GM12878 (cell line): ENCODE measurements around the gene POLR1A. TPM values are rescaled to one million over a fixed set of nuclear protein-coding genes. Genes with fewer than 3 reads are reported as not detected.

Experiments used
- ATAC-seq: fragments of 200-7000 bp; cut with Tn5 transposase; 3 replicates; pipeline ENCODE4 v1.9.1; 2020; ENCODE audit warnings: mild to moderate bottlenecking, moderate library complexity
- BruUV-seq: library from RNA; stranded (reverse); fragments of 400-500 nt; replicated peaks from 2 replicates; lab custom pipeline; 2021; lab: Mats Ljungman, UMichigan
- CTCF ChIA-PET: fragments of 300-600 bp; sonication (Branson Sonifier 250); formaldehyde crosslinking; extraction: SDS; loops from one replicate; lab custom pipeline; 2021; ENCODE audit warnings: inconsistent platforms; lab: Yijun Ruan, JAX
- POLR2A ChIA-PET: fragments of 350-600 bp; formaldehyde crosslinking; extraction: SDS; loops from one replicate; lab custom pipeline; 2021; ENCODE audit warnings: inconsistent platforms; lab: Charles Lee
- RAD21 ChIA-PET: fragments of 300-600 bp; sonication (Branson Sonifier 250); formaldehyde crosslinking; loops from one replicate; lab custom pipeline; 2023; ENCODE audit warnings: antibody characterized with exemption; ENCODE audit not compliant: unreplicated experiment; lab: Charles Lee
- SMC1A ChIA-PET: fragments of 300-600 bp; sonication (Branson Sonifier 250); formaldehyde crosslinking; loops from one replicate; lab custom pipeline; 2023; ENCODE audit not compliant: unreplicated experiment, uncharacterized antibody; lab: Charles Lee
- DNase-seq: peaks from one replicate; pipeline ENCODE4 v3.0.0-alpha.2; 2011; ENCODE audit warnings: low read depth, low spot score
- FAIRE-seq: peaks from 3 replicates; lab custom pipeline; 2011; peaks lifted over from hg19 to GRCh38; lab: Jason Lieb, UNC
- H2AFZ ChIP-seq: 2 replicates; pipeline ENCODE4 v1.6.0; 2011; ENCODE audit warnings: low read depth, low read length, control low read depth; ENCODE audit not compliant: control insufficient read depth
- H3K27ac ChIP-seq: 2 replicates; pipeline ENCODE4 v1.5.1; 2011; ENCODE audit warnings: control low read depth; ENCODE audit not compliant: control insufficient read depth, insufficient read depth
- H3K27me3 ChIP-seq, 2 experiments: replicated peaks in 1 of 2; 2 replicates each; pipeline versions ENCODE4 v1.6.0 to v1.6.1; 2011; ENCODE audit warnings: low read length in 1 of 2; ENCODE audit not compliant: control insufficient read depth in 2 of 2, insufficient read depth in 2 of 2
- H3K36me3 ChIP-seq, 2 experiments: 2 replicates each; pipeline ENCODE4 v1.5.1; 2011; ENCODE audit warnings: low read length in 1 of 2; ENCODE audit not compliant: control insufficient read depth in 2 of 2, insufficient read depth in 2 of 2
- H3K4me1 ChIP-seq: 2 replicates; pipeline ENCODE4 v1.6.1; 2011; ENCODE audit warnings: mild to moderate bottlenecking, low read length, moderate library complexity, mixed read lengths; ENCODE audit not compliant: control insufficient read depth, insufficient read depth
- H3K4me2 ChIP-seq: 2 replicates; pipeline ENCODE4 v1.6.0; 2011; ENCODE audit warnings: control low read depth; ENCODE audit not compliant: control insufficient read depth, insufficient read depth
- H3K4me3 ChIP-seq: fragments of 200-600 bp; sonication (generic); 2 replicates; pipeline ENCODE4 v1.5.1; 2016
- H3K79me2 ChIP-seq: 2 replicates; pipeline ENCODE4 v1.6.0; 2011; ENCODE audit warnings: low read length; ENCODE audit not compliant: control insufficient read depth, insufficient read depth
- H3K9ac ChIP-seq: 2 replicates; pipeline ENCODE4 v1.8.0; 2011; ENCODE audit warnings: low read length, control low read depth, mixed read lengths; ENCODE audit not compliant: control insufficient read depth, insufficient read depth
- H3K9me3 ChIP-seq: replicated peaks from 3 replicates; pipeline ENCODE4 v1.5.1; 2011; ENCODE audit warnings: mild to moderate bottlenecking, low read length; ENCODE audit not compliant: control insufficient read depth, insufficient read depth
- H4K20me1 ChIP-seq: 2 replicates; pipeline ENCODE4 v1.6.0; 2011; ENCODE audit not compliant: control insufficient read depth, insufficient read depth
- ATF3 ChIP-seq: IDR thresholded peaks from 2 replicates; pipeline ENCODE4 v1.6.1; 2011; ENCODE audit warnings: low read depth, mild to moderate bottlenecking, low read length, moderate library complexity, borderline replicate concordance; ENCODE audit errors: extremely low read depth
- CHD4 ChIP-seq: fragments of 200-600 bp; sonication (generic); IDR thresholded peaks from 2 replicates; pipeline ENCODE4 v1.6.1; 2016; ENCODE audit warnings: mild to moderate bottlenecking
- CREM ChIP-seq: IDR thresholded peaks from 2 replicates; pipeline ENCODE4 v1.6.1; 2014; ENCODE audit warnings: antibody characterized with exemption, low read depth
- CUX1 ChIP-seq: IDR thresholded peaks from 2 replicates; pipeline ENCODE4 v1.6.1; 2012; ENCODE audit warnings: improper control_type of control experiment, low read depth, low read length; ENCODE audit not compliant: insufficient replicate concordance
- NKRF ChIP-seq: fragments of 450-650 bp; conservative IDR thresholded peaks from 2 replicates; pipeline ENCODE4 v1.6.1; 2017; ENCODE audit warnings: mild to moderate bottlenecking, moderate library complexity
- RB1 ChIP-seq: fragments of 450-650 bp; formaldehyde crosslinking; IDR thresholded peaks from 2 replicates; pipeline ENCODE4 v1.6.1; 2017; ENCODE audit warnings: mild to moderate bottlenecking, borderline replicate concordance
- RFX5 ChIP-seq: IDR thresholded peaks from 2 replicates; pipeline ENCODE4 v1.6.1; 2011; ENCODE audit warnings: low read depth, low read length, improper control_type of control experiment
- SMC3 ChIP-seq: IDR thresholded peaks from 2 replicates; pipeline ENCODE4 v1.6.1; 2011; ENCODE audit warnings: low read length, improper control_type of control experiment, borderline replicate concordance
- STAT1 ChIP-seq: fragments of 450-650 bp; conservative IDR thresholded peaks from 2 replicates; pipeline ENCODE4 v1.6.1; 2014; ENCODE audit warnings: antibody characterized with exemption, mild to moderate bottlenecking
- ZBTB40 ChIP-seq: fragments of 450-650 bp; IDR thresholded peaks from 2 replicates; pipeline ENCODE4 v1.6.1; 2016; ENCODE audit warnings: mild to moderate bottlenecking, moderate library complexity, borderline replicate concordance
- WGBS: methylation state at CpG from one replicate; pipeline ENCODE4 v1.1.6; 2016; ENCODE audit warnings: low lambda C conversion rate; ENCODE audit not compliant: insufficient replicate concordance, insufficient coverage; ENCODE audit errors: missing lambda C conversion rate; 5-methylcytosine and 5-hydroxymethylcytosine counted together
- in situ Hi-C: fragments of 300-500 bp; cut with MboI; formaldehyde crosslinking; loops from 9 replicates; pipeline ENCODE4 v1.14.3; 2018; ENCODE audit warnings: mixed read lengths
- intact Hi-C: fragments of 100-400 bp; cut with micrococcal nuclease; formaldehyde crosslinking; loops from one replicate; pipeline ENCODE4 v1.14.2; 2022; ENCODE audit not compliant: unreplicated experiment
- polyA plus RNA-seq, 11 experiments: library from polyadenylated mRNA; depleted of rRNA in 4 of 11; unstranded in 6 of 11; stranded (reverse) in 5 of 11; fragments of >200 nt; fragmentation: Nextera tagmentation in 4 of 11; fragmentation: Illumina TruSeq in 1 of 11; extraction: Ambion mirVana in 4 of 11; extraction: Trizol in 1 of 11; gene quantifications; 1 replicate in 1 of 11; 2 replicates in 10 of 11; pipeline versions ENCODE4 v1.2.1 to v1.2.3, GENCODE V29; 2011 to 2016; ENCODE audit warnings: inconsistent platforms in 2 of 11, missing spikeins in 2 of 11, low read depth in 1 of 11
- total RNA-seq, 4 experiments: library from RNA; depleted of rRNA in 3 of 4; stranded (reverse); fragments of >200 nt in 3 of 4; fragmentation: Illumina TruSeq in 1 of 4; extraction: Trizol in 1 of 4; gene quantifications; 2 replicates each; pipeline versions ENCODE4 v1.2.1 to v1.2.3, GENCODE V29; 2013 to 2021

POLR1A gene
- total and polyA plus RNA-seq, 10 of the 15 experiments (the other 5 are each of a cell fraction or from before 2014, with no cell fraction given): 2.1 to 53.9 (median 17.8) TPM

- Histone ChIP-seq H3K79me2 (no peaks in the 10 kb centered on the region), H2AFZ (peak overlapping the region; percentile 37), H3K27me3 (no peaks in the 10 kb centered on the region), H3K9ac (peak overlapping the region; percentile 46), H3K9me3 (no peaks in the 10 kb centered on the region), H3K4me3 (0 out of 2 replicates have a peak overlapping the region, but pooled peaks have one; percentile 18), H4K20me1 (no peaks in the 10 kb centered on the region), H3K4me2 (peak overlapping the region; percentile 72), H3K27ac (peak overlapping the region; percentile 76), H3K4me1 (peaks cover 37% of the 10 kb centered on the region), H3K36me3 (peaks cover 31 to 41% of the 10 kb centered on the region in 2 experiments)
- no peak for ATAC-seq
- intact Hi-C loops (loop anchor here (1.0 to 2.0 kb wide), 5 partner anchors 36 to 209 kb away; no protein-coding TSS in a partner anchor), in situ Hi-C loops (no loop called here)
- CTCF ChIA-PET: interaction anchor here (0.5 to 6.8 kb wide), 27 partner anchors 8 to 308 kb away, joined by 3 to 100 read pairs (median 6); partner anchors contain the start of gene ST3GAL5
- peak; percentile 52 for FAIRE-seq
- POLR2A ChIA-PET: interaction anchor here (0.5 to 4.0 kb wide), 16 partner anchors 9 to 629 kb away, joined by 3 to 43 read pairs (median 4); partner anchors contain the start of genes KDM3A, PTCD3 and ST3GAL5
- RAD21 ChIA-PET: interaction anchor here (0.6 to 4.4 kb wide), 36 partner anchors 13 to 400 kb away, joined by 3 to 132 read pairs (median 6); partner anchors contain the start of genes POLR1A, PTCD3 and ST3GAL5
- 10% methylated on average over 7 of the region's 7 CpGs for whole genome bisulfite sequencing
- SMC1A ChIA-PET: interaction anchor here (0.6 to 4.8 kb wide), 37 partner anchors 8 to 308 kb away, joined by 3 to 114 read pairs (median 6); partner anchors contain the start of genes POLR1A, PTCD3 and ST3GAL5
- no peak for DNase-seq
- BruUV-seq: TSS peak; percentile 82
- no peak for TF ChIP-seq RFX5
- TF ChIP-seq ZBTB40: peak; percentile 11; the same call in 1 of the 2 replicates
- TF ChIP-seq CUX1: no peak
- 0 out of 2 replicates have a peak, but pooled peaks have one; percentile 2 for TF ChIP-seq CREM
- no peak for TF ChIP-seq ATF3
- no peak for TF ChIP-seq NKRF
- TF ChIP-seq RB1: peak; percentile 45; the same call in 1 of the 2 replicates
- TF ChIP-seq CHD4: no peak
- TF ChIP-seq SMC3: no peak
- TF ChIP-seq STAT1: no peak
Observed at GRCh38 chr2:86036669-86037138, 69.0 kb downstream of the POLR1A start.
